Measurements from ENCODE around the gene RFX2. TPM values are rescaled to one million over a fixed set of nuclear protein-coding genes. Genes with fewer than 3 reads are reported as not detected.
"Not testable (repeated sequence)": the region's sequence is repeated elsewhere in the genome, so short reads cannot be mapped to it uniquely, and the experiment has no call there.

Gene RFX2
- total RNA-seq, 1 donor from 2014 or later: 6.2 TPM

DNA sequence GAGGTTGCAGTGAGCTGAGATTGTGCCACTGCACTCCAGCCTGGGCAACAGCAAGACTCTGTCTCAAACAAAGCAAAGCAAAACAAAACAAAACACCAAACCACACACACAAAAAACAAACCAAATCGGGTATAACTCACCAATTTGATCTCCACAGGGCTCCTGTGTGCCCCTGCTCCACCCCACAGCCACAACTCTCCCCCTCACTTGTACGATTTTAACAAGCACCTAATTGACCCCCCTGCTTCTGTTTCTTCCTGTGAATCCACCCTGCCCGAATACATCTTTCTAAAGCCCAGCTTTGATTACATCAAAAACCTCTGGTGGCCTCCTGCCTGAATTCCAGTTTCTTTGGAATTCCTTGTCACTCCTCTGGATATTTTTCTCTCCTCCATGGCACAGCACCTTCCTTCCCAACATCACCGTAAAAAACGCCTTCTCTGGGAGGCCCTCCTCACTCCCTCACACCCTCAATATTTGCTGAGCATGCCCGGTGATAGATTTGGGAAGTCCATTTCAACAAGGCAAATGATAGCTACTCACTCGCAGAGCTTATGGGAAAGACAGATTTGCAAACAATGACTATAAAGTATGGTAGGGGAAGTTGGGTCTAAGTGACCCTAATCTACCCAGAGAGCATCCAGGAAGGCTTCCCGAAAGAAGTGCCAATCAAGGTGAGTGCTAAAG lies 120.8 kb downstream of the RFX2 start:
- peaks cover 42% of the 10 kb centered on the region for H3K4me1 Mint-ChIP-seq
- Histone ChIP-seq H3K36me3 (no peaks in the 10 kb centered on the region), H3K27ac (no peak overlapping the region), H3K4me2 (no peak overlapping the region), H3K9me3 (ENCODE audit: low read depth) (no peaks in the 10 kb centered on the region), H3K4me1 (no peaks in the 10 kb centered on the region), H3K4me3 (no peak overlapping the region), H3F3A (ENCODE audit: low read depth) (no peaks in the 10 kb centered on the region), H3K79me2 (ENCODE audit: low read depth) (no peaks in the 10 kb centered on the region), H2AFZ (replicated peaks) (peak overlapping the region; percentile 94), H3K27me3 (no peaks in the 10 kb centered on the region), H3K9ac (no peak overlapping the region), H4K20me1 (ENCODE audit: low read depth) (no peaks in the 10 kb centered on the region)
- H3K27me3 Mint-ChIP-seq (ENCODE audit: insufficient read depth, low read depth): peaks cover 3% of the 10 kb centered on the region
- no peak for DNase-seq (ENCODE audit: low spot score)
- peaks cover 3% of the 10 kb centered on the region for H3K36me3 Mint-ChIP-seq
- TF ChIP-seq, protein P1, sequence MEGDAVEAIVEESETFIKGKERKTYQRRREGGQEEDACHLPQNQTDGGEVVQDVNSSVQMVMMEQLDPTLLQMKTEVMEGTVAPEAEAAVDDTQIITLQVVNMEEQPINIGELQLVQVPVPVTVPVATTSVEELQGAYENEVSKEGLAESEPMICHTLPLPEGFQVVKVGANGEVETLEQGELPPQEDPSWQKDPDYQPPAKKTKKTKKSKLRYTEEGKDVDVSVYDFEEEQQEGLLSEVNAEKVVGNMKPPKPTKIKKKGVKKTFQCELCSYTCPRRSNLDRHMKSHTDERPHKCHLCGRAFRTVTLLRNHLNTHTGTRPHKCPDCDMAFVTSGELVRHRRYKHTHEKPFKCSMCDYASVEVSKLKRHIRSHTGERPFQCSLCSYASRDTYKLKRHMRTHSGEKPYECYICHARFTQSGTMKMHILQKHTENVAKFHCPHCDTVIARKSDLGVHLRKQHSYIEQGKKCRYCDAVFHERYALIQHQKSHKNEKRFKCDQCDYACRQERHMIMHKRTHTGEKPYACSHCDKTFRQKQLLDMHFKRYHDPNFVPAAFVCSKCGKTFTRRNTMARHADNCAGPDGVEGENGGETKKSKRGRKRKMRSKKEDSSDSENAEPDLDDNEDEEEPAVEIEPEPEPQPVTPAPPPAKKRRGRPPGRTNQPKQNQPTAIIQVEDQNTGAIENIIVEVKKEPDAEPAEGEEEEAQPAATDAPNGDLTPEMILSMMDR (IDR thresholded peaks at IDR 0.05): no peak
- TF ChIP-seq EZH2 (IDR thresholded peaks at IDR 0.05) (no peak), EZH2phosphoT487 (IDR thresholded peaks at IDR 0.05) (no peak)
- no peaks in the 10 kb centered on the region for H3K9me3 Mint-ChIP-seq
- H3K4me3 Mint-ChIP-seq: no peak overlapping the region
- peak overlapping the region; percentile 86 for H3K27ac Mint-ChIP-seq

DNA sequence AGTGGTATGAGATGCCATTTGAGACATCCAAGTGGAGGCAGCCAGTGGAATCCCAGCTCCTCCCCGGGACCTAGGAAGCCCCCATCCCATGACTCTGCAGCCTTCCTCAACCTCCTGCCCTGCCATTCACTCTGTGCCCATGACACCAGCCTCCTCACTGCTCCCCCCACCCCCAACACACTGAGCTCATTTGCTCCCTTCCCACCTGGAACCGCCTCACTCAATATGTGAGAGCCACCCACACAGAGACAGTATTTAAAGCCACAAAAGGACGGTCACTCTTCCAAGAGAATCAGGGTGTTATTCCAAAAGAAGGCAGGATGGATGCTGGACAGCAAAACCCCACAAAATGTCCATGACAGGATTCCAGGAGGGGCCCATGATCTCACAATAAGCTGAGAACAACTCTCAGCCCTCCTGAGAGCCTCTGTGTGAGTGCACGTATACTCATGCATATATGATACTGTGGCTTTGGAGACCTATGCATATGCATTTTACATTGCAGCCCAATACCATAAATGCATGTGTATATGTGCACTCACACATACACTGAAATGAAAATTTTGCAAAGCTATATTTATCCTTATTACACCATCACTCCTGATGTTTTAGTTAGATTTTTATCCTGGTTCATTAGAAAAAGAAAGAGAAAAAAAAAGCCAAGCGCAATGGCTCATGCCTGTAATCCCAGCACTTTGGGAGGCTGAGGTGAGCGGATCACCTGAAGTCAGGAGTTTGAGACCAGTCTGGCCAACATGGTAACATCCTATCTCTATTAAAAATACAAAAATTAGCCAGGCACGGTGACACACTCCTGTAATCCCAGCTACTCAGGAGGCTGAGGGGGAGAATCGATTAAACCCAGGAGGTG lies 121.5 kb downstream of the RFX2 start:
- H3K27me3 ChIP-seq: no peaks in the 10 kb centered on the region
- Mint-ChIP-seq H3K4me3 (no peak overlapping the region), H3K27me3 (ENCODE audit: insufficient read depth, low read depth) (peaks cover 3% of the 10 kb centered on the region), H3K36me3 (peaks cover 3% of the 10 kb centered on the region), H3K9me3 (no peaks in the 10 kb centered on the region), H3K4me1 (peaks cover 42% of the 10 kb centered on the region), H3K27ac (peak overlapping the region; percentile 4)
- no peaks in the 10 kb centered on the region for H3K36me3 ChIP-seq
- TF ChIP-seq EZH2phosphoT487 (IDR thresholded peaks at IDR 0.05) (no peak), EZH2 (IDR thresholded peaks at IDR 0.05) (no peak)
- TF ChIP-seq, protein P1 (IDR thresholded peaks at IDR 0.05): no peak
- H3K4me2 ChIP-seq: no peak overlapping the region
- no peak overlapping the region for H2AFZ ChIP-seq (replicated peaks)
- no peaks in the 10 kb centered on the region for H3K79me2 ChIP-seq (ENCODE audit: low read depth)
- H3K27ac ChIP-seq: no peak overlapping the region
- no peaks in the 10 kb centered on the region for H3F3A ChIP-seq (ENCODE audit: low read depth)
- no peak overlapping the region for H3K4me3 ChIP-seq
- no peak for DNase-seq (ENCODE audit: low spot score)
- H3K4me1 ChIP-seq: no peaks in the 10 kb centered on the region
- H4K20me1 ChIP-seq (ENCODE audit: low read depth): no peaks in the 10 kb centered on the region
- no peaks in the 10 kb centered on the region for H3K9me3 ChIP-seq (ENCODE audit: low read depth)
- no peak overlapping the region for H3K9ac ChIP-seq

DNA sequence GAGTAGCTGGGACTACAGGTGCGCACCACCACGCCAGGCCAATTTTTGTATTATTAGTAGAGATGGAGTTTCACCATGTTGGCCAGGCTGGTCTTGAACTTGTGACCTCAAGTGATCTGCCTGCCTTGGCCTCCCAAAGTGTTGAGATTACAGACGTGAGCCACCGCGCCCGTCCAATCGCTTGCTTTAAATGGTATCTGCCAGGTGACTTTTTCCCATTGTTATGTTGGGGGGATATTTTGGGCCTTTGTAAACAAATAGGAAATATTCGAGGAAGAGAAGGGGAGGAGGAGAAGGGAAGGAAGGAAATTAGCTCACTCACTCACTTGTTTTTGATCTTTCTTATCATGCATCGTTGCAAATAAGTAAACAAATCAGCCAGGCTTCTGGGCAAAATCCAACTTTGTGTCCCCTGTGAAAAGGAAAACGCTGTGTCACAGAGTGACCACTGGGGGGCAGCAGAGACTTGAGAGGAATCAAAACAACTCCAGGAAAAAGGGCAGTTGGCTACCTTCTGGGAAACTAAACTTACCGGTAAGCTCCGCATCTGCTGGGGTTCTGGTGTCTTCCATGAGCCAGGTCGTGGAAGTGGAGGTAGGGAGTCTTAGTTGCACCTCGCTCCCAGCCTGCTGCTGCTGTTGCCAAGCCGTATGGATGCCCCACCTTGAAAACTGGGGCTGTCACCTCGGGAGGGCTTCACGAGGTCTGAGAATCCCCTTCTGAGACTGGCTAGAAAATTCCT lies 123.1 kb downstream of the RFX2 start:
- peak overlapping the region; percentile 48 for H3K27ac Mint-ChIP-seq
- no peak overlapping the region for H3K4me3 ChIP-seq
- DNase-seq (ENCODE audit: low spot score): peak; percentile 87
- no peaks in the 10 kb centered on the region for H3K27me3 ChIP-seq
- no peak overlapping the region for H3K27ac ChIP-seq
- peaks cover 3% of the 10 kb centered on the region for H3K27me3 Mint-ChIP-seq (ENCODE audit: insufficient read depth, low read depth)
- peak overlapping the region; percentile 73 for H2AFZ ChIP-seq (replicated peaks)
- peaks cover 41% of the 10 kb centered on the region for H3K4me1 Mint-ChIP-seq
- H3F3A ChIP-seq (ENCODE audit: low read depth): no peaks in the 10 kb centered on the region
- H3K4me2 ChIP-seq: peak overlapping the region; percentile 15
- no peaks in the 10 kb centered on the region for H4K20me1 ChIP-seq (ENCODE audit: low read depth)
- no peaks in the 10 kb centered on the region for H3K4me1 ChIP-seq
- no peak overlapping the region for H3K4me3 Mint-ChIP-seq
- H3K9me3 ChIP-seq (ENCODE audit: low read depth): no peaks in the 10 kb centered on the region
- H3K36me3 Mint-ChIP-seq: no peaks in the 10 kb centered on the region
- H3K79me2 ChIP-seq (ENCODE audit: low read depth): no peaks in the 10 kb centered on the region
- H3K36me3 ChIP-seq: no peaks in the 10 kb centered on the region
- no peaks in the 10 kb centered on the region for H3K9me3 Mint-ChIP-seq
- TF ChIP-seq EZH2 (IDR thresholded peaks at IDR 0.05) (no peak), EZH2phosphoT487 (IDR thresholded peaks at IDR 0.05) (no peak)
- TF ChIP-seq, protein P1 (IDR thresholded peaks at IDR 0.05): peak; percentile 95
- H3K9ac ChIP-seq: no peak overlapping the region

DNA sequence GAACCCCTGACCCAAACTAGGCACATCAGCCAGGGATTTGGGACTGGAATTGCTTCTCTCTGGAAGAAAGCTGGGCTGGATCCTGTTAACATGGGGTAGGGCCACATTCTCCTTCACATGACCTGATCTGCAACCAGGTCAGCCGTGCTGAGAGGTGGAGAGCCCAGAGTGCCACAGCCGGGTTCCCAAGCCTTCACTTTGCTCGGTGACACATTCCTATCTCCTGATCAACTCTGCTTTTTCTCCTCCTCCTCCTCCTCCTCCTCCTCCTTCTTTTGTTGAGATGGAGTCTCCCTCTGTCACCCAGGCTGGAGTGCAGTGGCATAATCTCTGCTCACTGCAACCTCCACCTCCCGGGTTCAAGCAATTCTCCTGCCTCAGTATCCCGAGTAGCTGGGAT lies 124.5 kb downstream of the RFX2 start:
- H3K4me2 ChIP-seq: not testable (repeated sequence)

More for the DNA sequence above, 124.5 kb downstream of the RFX2 start:
- H3F3A ChIP-seq (ENCODE audit: low read depth); H3K27me3 ChIP-seq; H3K9ac ChIP-seq; H3K9me3 ChIP-seq (ENCODE audit: low read depth); H3K4me3 Mint-ChIP-seq; H3K9me3 Mint-ChIP-seq; H3K27ac ChIP-seq; H3K79me2 ChIP-seq (ENCODE audit: low read depth); H3K27ac Mint-ChIP-seq; H2AFZ ChIP-seq (replicated peaks); H4K20me1 ChIP-seq (ENCODE audit: low read depth); DNase-seq (ENCODE audit: low spot score); H3K4me1 ChIP-seq; H3K27me3 Mint-ChIP-seq (ENCODE audit: insufficient read depth, low read depth); H3K36me3 ChIP-seq; H3K36me3 Mint-ChIP-seq; H3K4me3 ChIP-seq: not testable (repeated sequence)
- H3K4me1 Mint-ChIP-seq: peaks cover 41% of the 10 kb centered on the region
